HG03097 (cell line): ENCODE data around the gene RPUSD3.
"Not testable (repeated sequence)": the region's sequence is repeated elsewhere in the genome, so short reads cannot be mapped to it uniquely, and the experiment has no call there.

Source experiments
- ATAC-seq: cut with Tn5 transposase; IDR thresholded peaks from one replicate; pipeline ENCODE4 v1.9.1; 2021; ENCODE audit not compliant: unreplicated experiment, low FRiP score

RPUSD3 gene, protein sequence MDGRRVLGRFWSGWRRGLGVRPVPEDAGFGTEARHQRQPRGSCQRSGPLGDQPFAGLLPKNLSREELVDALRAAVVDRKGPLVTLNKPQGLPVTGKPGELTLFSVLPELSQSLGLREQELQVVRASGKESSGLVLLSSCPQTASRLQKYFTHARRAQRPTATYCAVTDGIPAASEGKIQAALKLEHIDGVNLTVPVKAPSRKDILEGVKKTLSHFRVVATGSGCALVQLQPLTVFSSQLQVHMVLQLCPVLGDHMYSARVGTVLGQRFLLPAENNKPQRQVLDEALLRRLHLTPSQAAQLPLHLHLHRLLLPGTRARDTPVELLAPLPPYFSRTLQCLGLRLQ

DNA sequence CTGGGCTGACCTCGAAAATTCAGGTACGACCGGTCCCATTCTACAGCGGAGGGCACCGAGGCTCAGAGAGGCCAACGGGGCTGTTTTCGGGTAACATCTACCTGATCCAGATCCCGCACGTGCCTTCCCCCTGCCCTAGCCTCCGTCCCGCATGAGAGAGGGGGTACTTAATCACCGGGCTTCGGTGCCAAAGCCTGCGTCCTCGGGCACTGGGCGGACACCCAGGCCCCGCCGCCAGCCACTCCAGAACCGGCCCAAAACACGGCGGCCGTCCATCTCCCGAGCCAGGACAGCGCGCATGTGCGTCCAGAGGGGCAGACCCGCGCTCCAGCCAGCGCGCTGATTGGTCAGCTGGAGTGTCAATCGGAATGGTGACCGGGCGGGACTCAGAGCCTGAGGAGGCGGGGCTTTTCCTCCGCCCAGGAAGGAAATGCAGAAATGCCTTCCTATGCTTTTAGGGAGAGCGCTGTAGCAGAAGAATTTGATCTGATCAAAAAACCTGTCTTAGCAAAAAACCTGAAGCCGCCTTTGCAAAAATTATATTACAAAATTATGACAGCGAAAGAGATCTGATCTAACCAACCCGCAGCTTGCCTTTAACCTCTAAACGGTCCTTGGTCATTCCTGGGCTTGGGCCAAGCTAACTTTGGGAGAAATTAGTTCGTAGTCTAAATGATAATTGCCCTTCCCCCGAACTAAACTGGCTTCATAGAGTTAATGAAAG, at the start of gene RPUSD3:
RPUSD3 (minus strand) TSS at position 294 of the 724 bp plus-strand sequence; CDS start at position 276, 18 bp downstream.
- peak; percentile 95 for ATAC-seq

DNA sequence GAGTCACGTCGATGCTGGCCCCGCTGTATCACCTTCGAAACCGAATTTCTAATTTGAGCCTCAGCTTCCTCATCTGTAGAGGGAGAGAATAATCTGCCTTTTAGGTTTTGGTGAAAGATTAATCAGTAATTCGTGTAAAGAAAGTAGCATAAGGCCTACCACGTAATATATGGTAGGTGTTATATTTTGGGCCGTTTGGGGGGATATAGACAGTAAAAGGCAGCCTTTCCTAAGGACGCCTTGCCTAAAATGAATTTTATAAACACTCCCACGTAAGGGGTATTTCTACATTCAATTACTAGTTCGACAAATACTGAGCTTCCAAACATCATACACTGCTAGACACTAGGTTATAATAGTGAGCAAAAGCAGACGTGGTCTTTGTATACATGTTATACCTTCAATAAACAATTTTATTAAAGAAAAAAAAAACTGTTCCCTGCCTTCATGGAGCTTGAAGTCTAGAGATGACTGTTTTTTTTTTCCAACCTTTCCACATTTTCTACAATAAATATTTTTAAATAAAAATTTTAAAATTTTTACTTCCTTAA, 47.3 kb upstream of the RPUSD3 start:
- ATAC-seq = no peak

DNA sequence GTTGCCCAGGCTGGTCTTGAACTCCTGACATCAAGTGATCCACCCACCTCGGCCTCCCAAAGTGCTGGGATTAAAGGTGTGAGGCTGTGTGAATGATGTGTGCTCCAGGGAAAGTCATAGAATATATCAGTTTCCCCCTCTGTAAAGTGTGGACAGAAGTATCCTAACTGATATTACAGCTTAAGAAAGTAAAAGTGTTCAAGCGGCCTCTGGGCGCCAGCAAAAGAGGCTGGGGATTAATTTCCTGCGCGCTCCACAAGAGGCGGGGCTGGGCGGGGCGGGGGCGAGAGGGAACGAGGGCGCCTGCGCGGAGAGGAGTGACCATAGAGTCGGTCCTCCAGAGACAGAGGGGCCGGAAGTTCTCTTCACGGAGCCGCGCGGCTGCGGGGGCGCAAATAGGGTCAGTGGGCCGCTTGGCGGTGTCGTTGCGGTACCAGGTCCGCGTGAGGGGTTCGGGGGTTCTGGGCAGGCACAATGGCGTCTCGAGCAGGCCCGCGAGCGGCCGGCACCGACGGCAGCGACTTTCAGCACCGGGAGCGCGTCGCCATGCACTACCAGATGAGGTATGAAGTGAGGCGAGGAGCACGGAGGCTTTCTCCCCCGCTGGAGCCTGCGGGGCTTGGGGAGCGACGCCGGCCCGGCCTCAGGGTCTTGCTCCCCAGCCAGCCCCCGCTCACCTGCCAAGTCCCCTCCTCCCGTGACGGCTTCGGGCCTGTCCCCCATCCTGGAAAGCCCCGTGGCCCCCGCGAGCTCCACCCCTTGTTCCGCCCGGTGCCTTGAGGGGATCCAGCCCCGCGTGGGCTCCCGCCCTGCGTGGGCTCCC, 46.7 kb upstream of the RPUSD3 start, which contains the start of gene JAGN1:
JAGN1 (plus strand) TSS at position 362 of the 823 bp plus-strand sequence; CDS start at position 475, 113 bp downstream.
- peak; percentile 63 for ATAC-seq

DNA sequence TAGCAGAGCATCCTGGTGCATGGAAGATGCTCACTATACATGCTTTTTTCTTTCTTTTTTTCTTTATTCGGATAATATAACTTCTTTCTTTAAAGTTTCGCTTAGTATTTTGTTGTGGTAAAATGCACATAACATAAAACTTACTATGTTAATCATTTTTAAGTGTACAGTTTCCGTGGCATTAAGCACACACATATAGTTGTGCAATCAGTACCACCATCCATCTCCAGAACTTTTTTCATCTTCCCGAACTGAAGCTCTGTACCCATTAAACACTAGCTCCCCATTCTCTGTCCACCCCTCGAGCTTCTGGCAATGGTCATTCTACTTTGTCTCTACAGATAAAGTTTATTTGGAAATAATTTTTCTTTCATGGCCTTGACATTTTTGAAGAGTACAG, 45.6 kb upstream of the RPUSD3 start:
- no peak for ATAC-seq

DNA sequence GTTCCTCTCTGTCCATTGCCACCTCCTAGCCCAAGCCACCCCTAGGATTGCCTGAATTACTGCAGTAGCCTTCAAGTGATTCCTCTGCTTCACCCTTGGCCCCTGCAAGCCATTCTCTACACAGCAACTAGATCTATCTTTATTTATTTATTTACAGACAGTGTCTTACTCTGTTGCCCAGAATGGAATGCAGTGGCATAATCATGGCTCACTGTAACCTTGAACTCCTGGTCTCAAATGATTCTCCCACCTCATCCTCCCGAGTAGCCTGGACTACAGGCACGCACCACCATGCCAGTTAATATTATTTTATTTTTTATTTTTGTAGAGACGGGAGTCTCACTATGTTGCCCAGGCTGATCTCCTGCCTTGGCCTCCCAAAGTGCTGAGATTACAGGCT, 44.7 kb upstream of the RPUSD3 start:
- ATAC-seq = no peak

DNA sequence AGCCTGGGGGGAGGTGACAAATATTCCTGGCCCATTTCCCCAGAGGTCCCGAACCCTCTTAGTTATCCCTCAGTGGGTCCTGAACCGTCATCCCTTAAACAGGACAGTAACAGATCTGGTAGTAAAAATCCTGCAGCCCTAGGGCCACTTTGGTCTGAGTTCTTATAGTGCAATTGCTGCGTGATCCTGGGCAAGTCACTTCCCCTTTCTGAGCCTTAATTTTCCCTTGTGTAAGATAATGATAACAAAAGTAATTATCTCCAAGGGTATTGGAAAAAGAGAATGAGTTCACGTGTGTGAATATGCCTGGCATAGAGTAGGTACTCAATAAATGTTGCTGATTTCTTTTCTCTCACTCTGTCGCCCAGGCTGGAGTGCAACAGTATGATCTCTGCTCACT, 43.7 kb upstream of the RPUSD3 start:
- no peak for ATAC-seq

DNA sequence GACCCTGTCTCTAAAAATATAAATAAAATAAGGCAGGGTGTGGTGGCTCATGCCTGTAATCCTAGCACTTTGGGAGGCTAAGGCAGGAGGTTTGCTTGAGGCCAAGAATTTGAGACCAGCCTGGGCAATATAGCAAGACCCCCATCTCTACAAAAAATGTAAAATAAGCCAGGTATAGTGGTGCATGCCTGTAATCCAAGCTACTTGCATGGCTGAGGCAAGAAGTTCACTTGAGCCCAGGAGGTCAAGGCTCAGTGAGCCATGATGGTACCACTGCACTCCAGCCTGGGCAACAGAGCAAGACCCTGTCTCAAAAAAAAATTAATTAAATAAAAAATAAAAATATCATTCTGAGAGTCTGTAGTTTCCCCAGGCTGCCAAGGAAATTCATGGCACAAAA, 42.5 kb upstream of the RPUSD3 start:
- no peak for ATAC-seq

DNA sequence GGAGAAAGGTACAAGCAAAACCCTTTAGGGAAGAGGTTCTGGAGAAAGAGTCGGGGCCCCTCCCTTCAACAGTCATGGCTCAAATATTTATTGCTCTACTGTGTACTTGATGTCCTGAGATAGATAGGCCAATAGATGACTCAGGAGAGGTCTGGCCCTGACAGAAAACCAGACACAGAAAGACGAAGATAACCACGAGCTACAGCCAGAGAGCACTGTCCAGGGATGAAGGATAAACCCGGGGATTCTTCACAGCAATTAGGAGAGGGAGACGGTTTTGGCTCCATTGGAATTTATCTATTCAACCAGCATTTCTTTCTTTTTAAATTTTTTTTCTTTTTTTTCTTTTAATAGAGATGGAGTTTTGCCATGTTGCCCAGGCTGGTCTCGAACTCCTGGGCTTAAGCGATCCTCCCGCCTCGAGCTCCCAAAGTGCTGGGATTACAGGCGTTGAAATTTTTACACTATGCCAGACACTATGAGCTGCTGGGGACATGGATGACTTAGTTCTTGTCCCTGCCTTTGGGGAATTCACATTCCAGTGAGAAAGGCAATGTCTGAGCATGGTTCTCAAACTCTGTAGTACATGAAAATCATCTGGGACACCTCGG, 40.9 kb upstream of the RPUSD3 start:
- no peak for ATAC-seq

DNA sequence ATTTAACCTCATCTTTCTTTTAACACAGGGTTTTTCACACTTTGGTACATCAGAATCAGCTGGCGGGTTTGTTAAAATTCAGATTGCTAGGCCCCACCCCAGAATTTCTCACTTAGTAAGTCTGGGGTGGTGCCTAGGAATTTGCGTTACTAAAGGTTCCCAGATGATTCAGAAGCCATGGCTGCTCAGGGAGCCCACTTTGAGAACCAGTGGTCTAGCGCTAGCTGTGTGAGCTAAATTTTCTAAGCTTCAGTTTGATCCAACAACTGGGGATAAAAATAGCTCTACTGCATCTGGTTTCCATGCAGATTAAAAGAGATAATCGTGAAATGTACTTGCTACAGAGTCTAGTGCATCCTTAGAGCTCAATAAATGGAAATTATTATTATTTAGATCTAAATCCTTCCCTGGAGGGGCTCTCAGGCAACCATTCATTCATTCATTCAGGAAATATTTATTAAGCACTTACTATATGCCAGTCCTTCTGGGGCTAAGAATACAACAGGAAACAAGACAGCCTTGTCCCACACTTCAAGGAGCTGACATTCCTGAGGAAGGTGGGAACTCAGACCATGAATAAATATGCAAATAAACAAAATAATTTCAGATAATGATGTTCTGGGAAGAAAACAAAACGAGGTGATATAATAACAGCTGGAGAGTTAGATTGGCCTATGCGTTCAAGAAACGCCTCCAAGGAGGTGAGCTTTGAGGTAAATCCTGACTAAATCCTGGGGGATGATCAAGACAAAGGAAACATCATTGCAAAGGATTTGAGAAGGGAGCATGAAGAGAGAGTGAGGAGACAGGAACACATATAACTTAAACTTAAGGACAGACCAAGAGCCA, 40.1 kb upstream of the RPUSD3 start:
- no peak for ATAC-seq

DNA sequence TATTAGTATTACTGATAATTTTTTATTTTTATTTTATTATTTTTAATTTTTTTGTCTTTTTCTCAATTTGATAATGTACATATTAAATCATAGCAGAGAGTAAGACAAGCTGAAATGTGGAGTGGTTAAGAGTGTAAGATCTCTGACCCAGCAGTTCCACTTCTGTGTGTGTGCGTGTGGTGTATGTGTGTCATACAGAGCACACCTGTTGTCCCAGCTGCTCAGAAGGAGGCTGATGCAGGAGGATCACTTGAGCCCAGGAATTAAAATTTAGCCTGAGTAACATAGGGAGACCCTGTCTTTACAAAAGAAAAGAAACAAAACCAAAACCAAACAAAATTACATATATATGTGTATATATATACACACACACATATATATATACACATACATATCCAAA, 37.6 kb upstream of the RPUSD3 start:
- ATAC-seq = no peak

DNA sequence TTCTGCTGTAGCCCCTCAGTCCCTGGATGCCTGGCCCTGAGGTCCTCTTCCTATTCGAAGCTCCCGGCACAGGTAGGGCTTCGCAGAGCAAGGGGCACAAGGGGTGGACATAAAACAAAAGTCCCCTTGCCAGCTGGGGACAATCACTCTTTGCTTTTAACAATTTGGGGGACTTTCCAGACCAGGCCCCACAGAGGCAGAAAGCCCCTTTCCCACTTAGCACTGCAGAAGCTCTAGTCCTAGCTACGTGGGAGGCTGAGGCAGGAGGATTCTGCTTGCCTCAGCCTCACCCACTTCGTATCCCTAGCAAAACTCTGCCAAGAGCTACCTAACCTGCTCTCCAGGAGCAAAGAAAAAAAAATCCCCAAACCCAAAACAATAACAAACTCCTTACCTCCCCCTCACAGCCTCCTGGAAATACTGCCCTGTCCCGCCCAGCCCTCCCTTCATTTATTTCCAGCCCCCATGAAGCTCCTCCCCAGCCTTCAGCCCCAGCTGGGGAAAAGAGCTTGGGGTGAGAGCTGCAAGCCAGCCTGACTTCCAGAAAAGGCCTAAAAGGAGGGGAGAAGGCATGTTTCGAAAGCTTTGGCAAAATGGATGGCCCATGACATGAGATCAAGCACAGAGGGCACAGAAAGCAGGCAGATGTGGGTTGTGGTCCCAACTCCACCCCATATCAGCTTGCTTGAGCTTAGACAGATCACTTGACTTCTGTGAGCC, 36.2 kb upstream of the RPUSD3 start, which contains the start of gene CIDEC:
CIDEC (minus strand) TSS at position 424 of the 720 bp plus-strand sequence. CDS start 1,767 bp downstream, outside the sequence.
- ATAC-seq = no peak

DNA sequence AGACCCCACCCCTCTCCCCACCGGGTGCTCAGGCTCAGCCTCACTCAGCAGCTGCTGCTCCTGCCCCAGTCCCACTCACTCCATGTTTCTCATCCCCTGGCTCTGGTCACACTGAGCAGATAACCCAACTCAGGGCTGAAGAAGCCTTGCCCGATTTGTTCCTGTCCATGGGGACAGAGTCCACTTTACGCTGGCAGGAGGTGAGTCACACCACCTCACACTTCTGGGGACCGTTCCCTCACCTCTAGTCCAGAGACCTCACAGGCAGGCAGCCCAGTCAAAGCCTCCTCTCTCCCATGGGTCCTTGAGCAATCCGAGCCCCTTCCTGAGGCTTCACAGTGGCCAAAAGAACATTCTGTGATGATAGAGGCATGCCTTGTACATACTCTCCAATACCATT, 34.9 kb upstream of the RPUSD3 start:
- no peak for ATAC-seq

DNA sequence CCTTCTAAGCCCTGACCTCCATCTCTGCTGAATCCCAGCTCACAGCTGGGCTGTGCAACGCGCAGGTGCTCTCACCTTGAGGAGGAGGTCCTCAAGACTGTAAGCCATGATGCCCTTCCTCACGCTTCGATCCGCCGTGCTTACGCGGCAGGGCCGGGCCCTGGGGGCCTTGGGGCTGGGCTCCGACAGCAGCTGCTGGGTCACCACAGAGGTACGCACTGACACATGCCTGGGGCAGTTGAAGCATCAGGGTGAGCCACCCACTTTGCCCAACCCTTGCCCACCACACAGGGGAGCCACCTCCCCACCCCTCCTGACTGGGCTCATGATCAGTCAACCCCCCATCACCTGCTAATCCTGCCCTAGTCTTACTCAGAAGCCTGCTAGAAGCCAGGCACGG, 33.2 kb upstream of the RPUSD3 start:
- ATAC-seq = no peak

DNA sequence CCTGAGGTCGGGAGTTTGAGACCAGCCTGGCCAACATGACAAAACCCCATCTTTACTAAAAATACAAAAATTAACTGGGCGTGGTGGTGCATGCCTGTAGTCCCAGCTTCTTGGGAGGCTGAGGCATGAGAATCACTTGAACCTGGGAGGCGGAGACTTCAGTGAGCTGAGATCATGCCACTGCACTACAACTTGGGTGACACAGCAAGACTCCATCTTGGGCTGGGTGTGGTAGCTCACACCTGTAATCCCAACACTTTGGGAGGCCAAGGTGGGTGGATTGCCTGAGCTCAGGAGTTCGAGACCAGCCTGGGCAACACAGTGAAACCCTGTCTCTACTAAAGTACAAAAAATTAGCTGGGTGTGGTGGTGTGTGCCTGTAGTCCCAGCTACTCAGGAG, 32.4 kb upstream of the RPUSD3 start:
- ATAC-seq = not testable (repeated sequence)

DNA sequence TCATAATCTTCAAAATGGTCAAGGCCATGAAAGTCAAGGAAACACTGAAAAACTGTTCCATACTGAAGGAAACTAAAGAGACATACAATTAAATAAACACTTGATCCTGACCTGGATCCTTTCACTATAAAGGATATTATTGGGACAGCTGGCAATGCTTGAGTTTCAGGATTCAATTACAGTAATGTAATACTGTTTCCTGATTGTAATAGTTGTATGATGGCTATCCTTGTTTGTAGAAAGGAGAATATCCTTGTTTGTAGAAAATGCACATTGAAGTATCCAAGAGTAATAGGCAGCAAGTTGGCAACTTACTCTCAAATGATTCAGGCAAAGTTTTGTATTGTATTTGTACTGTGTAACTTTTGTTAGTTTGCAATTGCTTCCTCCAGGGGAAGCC, 31.6 kb upstream of the RPUSD3 start:
- no peak for ATAC-seq

DNA sequence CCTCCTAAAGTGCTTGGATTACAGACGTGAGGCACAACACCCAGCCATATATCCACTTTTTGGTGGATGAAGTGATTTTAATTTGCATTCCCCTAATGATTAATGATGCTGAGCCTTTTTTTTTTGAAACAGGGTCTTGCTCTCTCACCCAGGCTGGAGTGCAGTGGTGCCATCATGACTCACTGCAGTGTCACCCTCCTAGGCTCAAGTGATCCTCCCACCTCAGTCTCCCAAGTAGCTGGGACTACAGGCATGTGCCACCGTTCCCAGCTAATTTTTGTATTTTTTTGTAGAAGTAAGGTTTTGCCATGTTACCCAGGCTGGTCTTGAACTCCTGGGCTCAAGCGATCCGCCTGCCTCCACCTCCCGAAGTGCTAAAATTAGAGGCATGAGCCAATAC, 28.3 kb upstream of the RPUSD3 start:
- not testable (repeated sequence) for ATAC-seq

DNA sequence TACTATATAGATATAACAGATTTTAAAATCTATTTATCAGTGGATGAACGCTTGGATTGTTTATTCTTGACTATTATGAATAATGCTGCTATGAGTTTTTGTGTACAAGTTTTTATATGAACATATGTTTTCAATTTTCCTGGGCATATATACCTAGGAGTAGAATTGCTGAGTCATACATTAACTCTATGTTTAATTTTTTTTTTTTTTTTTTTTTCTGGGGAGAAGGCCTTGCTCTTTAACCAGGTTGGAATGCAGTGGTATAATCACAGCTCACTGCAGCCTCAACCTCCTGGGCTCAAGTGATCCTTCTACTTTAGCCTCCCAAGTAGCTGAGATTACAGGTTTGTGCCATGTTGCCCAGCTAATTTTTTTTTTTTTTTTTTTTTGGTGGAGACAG, 27.2 kb upstream of the RPUSD3 start:
- ATAC-seq = no peak

DNA sequence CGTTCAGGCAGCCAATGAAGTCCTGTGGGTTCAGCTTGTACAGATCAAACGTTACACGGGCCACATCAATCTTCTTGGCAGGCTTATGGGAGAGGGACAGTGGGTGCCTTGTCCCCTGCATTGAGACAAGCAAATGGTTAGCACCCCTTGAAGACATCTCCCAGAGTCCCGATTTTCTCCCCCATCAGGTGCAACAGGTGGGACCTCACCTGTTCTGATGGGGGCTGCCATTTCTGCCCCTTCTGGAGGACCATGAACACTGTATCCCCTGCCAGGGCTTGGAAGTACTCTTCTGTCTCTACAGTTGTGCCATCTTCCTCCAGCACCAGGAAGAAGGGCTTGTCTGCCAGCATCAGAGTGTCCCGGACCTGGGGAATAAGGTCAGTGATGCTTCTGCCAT, 26.1 kb upstream of the RPUSD3 start:
- no peak for ATAC-seq

DNA sequence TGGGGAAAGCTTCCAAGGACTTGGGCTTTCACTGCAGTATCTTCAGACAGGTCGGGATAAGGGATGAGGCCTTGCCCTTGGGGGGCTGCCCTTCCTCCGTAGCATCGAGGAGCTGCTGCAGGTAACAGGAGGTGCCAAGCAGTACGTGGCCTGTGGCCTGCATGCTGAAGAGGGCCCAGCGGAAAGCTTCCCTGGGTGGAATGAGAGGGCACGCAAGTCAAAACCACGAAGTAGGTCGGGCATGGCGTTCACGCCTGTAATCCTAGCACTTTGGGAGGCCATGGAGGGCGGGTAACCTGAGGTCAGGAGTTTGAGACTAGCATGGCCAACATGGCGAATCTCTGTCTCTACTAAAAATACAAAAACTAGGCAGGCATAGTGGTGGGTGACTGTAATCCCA, 23.3 kb upstream of the RPUSD3 start:
- ATAC-seq = no peak
